Measurements from ENCODE around the gene IL11.
"Not testable (repeated sequence)": the region's sequence is repeated elsewhere in the genome, so short reads cannot be mapped to it uniquely, and the experiment has no call there.

Gene IL11

GRCh38 chr19:55329791-55330190 lies 40.5 kb downstream of the IL11 start:
- not testable (repeated sequence) for DNase-seq (ENCODE audit: low read depth in 3 of 3, low spot score in 1 of 3)

- not testable (repeated sequence) for DNase-seq (ENCODE audit: low read depth in 3 of 3, low spot score in 1 of 3)
These were observed 41.4 kb downstream of the IL11 start for GRCh38 chr19:55328774-55329318.

- no peak for DNase-seq (ENCODE audit: low read depth in 3 of 3, low spot score in 1 of 3)
These were observed 45.1 kb downstream of the IL11 start, which contains the start of gene TMEM150B for GRCh38 chr19:55325172-55325571. TMEM150B (minus strand) TSS chr19:55325341; CDS start chr19:55321036, 4,305 bp downstream.

- no peak for DNase-seq (ENCODE audit: low read depth in 3 of 3, low spot score in 1 of 3)
These were observed 45.6 kb downstream of the IL11 start for GRCh38 chr19:55324662-55325061.

GRCh38 chr19:55322204-55322885 lies 47.9 kb downstream of the IL11 start:
- DNase-seq (ENCODE audit: low read depth in 3 of 3, low spot score in 1 of 3): no peak

- no peak for DNase-seq (ENCODE audit: low read depth in 3 of 3, low spot score in 1 of 3)
These were observed 48.7 kb downstream of the IL11 start for GRCh38 chr19:55321466-55322137.

GRCh38 chr19:55320844-55321419 lies 49.3 kb downstream of the IL11 start:
- no peak for DNase-seq (ENCODE audit: low read depth in 3 of 3, low spot score in 1 of 3)

GRCh38 chr19:55319785-55320184 lies 50.5 kb downstream of the IL11 start:
- DNase-seq (ENCODE audit: low read depth in 3 of 3, low spot score in 1 of 3): no peak

GRCh38 chr19:55316646-55317045 lies 53.6 kb downstream of the IL11 start:
- DNase-seq (ENCODE audit: low read depth in 3 of 3, low spot score in 1 of 3): no peak

- no peak for DNase-seq (ENCODE audit: low read depth in 3 of 3, low spot score in 1 of 3)
These were observed 54.2 kb downstream of the IL11 start for GRCh38 chr19:55315956-55316525.

- no peak for DNase-seq (ENCODE audit: low read depth in 3 of 3, low spot score in 1 of 3)
These were observed 55.9 kb downstream of the IL11 start for GRCh38 chr19:55314396-55314795.
